GM18498 (cell line): ENCODE results near the gene TK2.

Experiments used
- ATAC-seq: cut with Tn5 transposase; IDR thresholded peaks from one replicate; pipeline ENCODE4 v1.9.1; 2021; ENCODE audit warnings: mild to moderate bottlenecking, moderate library complexity; ENCODE audit not compliant: unreplicated experiment

Gene TK2

GRCh38 chr16:66486199-66486772 lies 63.6 kb downstream of the TK2 start:
- ATAC-seq = no peak

GRCh38 chr16:66485376-66485775 lies 64.5 kb downstream of the TK2 start:
- ATAC-seq = no peak

- ATAC-seq = no peak
These were observed 65.3 kb downstream of the TK2 start for GRCh38 chr16:66484453-66485213.

- peak; percentile 73 for ATAC-seq
These were observed 66.1 kb downstream of the TK2 start for GRCh38 chr16:66483689-66484452.

- no peak for ATAC-seq
These were observed 68.0 kb downstream of the TK2 start for GRCh38 chr16:66481943-66482390.

- no peak for ATAC-seq
These were observed 68.6 kb downstream of the TK2 start for GRCh38 chr16:66481081-66481942.

- no peak for ATAC-seq
These were observed 69.4 kb downstream of the TK2 start for GRCh38 chr16:66480265-66481080.

- ATAC-seq = no peak
These were observed 70.2 kb downstream of the TK2 start for GRCh38 chr16:66479661-66480264.

GRCh38 chr16:66478733-66479511 lies 71.0 kb downstream of the TK2 start:
- ATAC-seq = peak; percentile 64

- no peak for ATAC-seq
These were observed 72.8 kb downstream of the TK2 start for GRCh38 chr16:66477028-66477515.

- ATAC-seq = no peak
These were observed 73.4 kb downstream of the TK2 start for GRCh38 chr16:66476328-66477027.

- ATAC-seq = no peak
These were observed 74.7 kb downstream of the TK2 start for GRCh38 chr16:66475232-66475631.

GRCh38 chr16:66474750-66475199 lies 75.1 kb downstream of the TK2 start:
- ATAC-seq = peak; percentile 89

GRCh38 chr16:66473654-66474519 lies 76.0 kb downstream of the TK2 start:
- no peak for ATAC-seq

GRCh38 chr16:66473051-66473571 lies 76.8 kb downstream of the TK2 start:
- no peak for ATAC-seq

- no peak for ATAC-seq
These were observed 78.1 kb downstream of the TK2 start for GRCh38 chr16:66471716-66472393.
